ENCODE measurements around the gene SPTBN1.

GRCh38 chr2:54624591-54625071 lies 168.5 kb downstream of the SPTBN1 start:
- TF ChIP-seq CEBPB (IDR thresholded peaks at IDR 0.05; ENCODE audit: low read depth, low read length) = no peak
- no peak for TF ChIP-seq CTCF (conservative IDR thresholded peaks at IDR 0.05; ENCODE audit: low read depth, low read length)
- no peak for TF ChIP-seq RCOR1 (IDR thresholded peaks at IDR 0.05; ENCODE audit: insufficient replicate concordance, low read length)
- TF ChIP-seq POLR2A (IDR thresholded peaks at IDR 0.05; ENCODE audit: low read depth, low read length) = no peak
- no peak for TF ChIP-seq SMC3 (IDR thresholded peaks at IDR 0.05; ENCODE audit: low read depth, low read length)
- no peak for TF ChIP-seq RAD21 (IDR thresholded peaks at IDR 0.05; ENCODE audit: low read length)
- TF ChIP-seq BHLHE40 (IDR thresholded peaks at IDR 0.05; ENCODE audit: low read depth, low read length) = no peak
- TF ChIP-seq RFX5 (IDR thresholded peaks at IDR 0.05; ENCODE audit: low read depth, low read length) = no peak
- no peak for TF ChIP-seq USF2 (IDR thresholded peaks at IDR 0.05; ENCODE audit: low read depth, low read length)
- no peak for TF ChIP-seq MXI1 (IDR thresholded peaks at IDR 0.05; ENCODE audit: borderline replicate concordance, low read depth, low read length)
- no peak for TF ChIP-seq MAZ (IDR thresholded peaks at IDR 0.05; ENCODE audit: borderline replicate concordance, low read depth, low read length)
- no peak for TF ChIP-seq NFE2L2 (IDR thresholded peaks at IDR 0.05; ENCODE audit: low read depth, low read length)

Data from IMR-90 (cell line).